Lower leg skin (tissue), 3 donors: ENCODE results near the gene MTA1.

Experiments used
- CTCF ChIP-seq, 3 donors: fragments of 450-650 bp; IDR thresholded peaks; one replicate each; pipeline ENCODE4 v1.5.1; 2016; ENCODE audit warnings: antibody characterized with exemption in 3 of 3, mild to moderate bottlenecking in 3 of 3, moderate library complexity in 2 of 3
- POLR2A ChIP-seq, 2 donors: fragments of 450-650 bp; IDR thresholded peaks; one replicate each; pipeline ENCODE4 v1.6.1; 2016 to 2017; ENCODE audit warnings: antibody characterized with exemption in 2 of 2, mild to moderate bottlenecking in 1 of 2, moderate library complexity in 1 of 2

GRCh38 chr14:105467942-105468471 is 48.4 kb downstream of the MTA1 start:
- TF ChIP-seq CTCF (IDR thresholded peaks at IDR 0.05) (no peak), POLR2A (IDR thresholded peaks at IDR 0.05) (no peak)
